Right lobe of liver (tissue), 6 donors: ENCODE data around the gene DSG4. TPM values are rescaled to one million over a fixed set of nuclear protein-coding genes. Genes with fewer than 3 reads are reported as not detected.

Source experiments
- ATAC-seq, 4 donors: fragments of 200-7000 bp; cut with Tn5 transposase; one replicate each; pipeline ENCODE4 v1.9.1; 2020; ENCODE audit warnings: mild to moderate bottlenecking in 4 of 4, moderate library complexity in 4 of 4
- DNase-seq, 3 donors: peaks; one replicate each; pipeline ENCODE4 v3.0.0-alpha.2; 2020
- H3K27ac ChIP-seq, 3 donors: fragments of 200-600 bp; one replicate each; pipeline ENCODE4 v1.8.0; 2022
- H3K27me3 ChIP-seq, 2 donors: fragments of 200-600 bp; one replicate each; pipeline ENCODE4 v1.8.0; 2022
- H3K36me3 ChIP-seq, 4 donors: fragments of 200-600 bp; sonication (generic) in 1 of 4; one replicate each; pipeline versions ENCODE4 v1.5.1 to v1.8.0; 2017 to 2022; ENCODE audit warnings: control low read depth in 1 of 4
- H3K4me1 ChIP-seq, 4 donors: fragments of 200-600 bp; sonication (generic) in 1 of 4; one replicate each; pipeline versions ENCODE4 v1.5.1 to v1.8.0; 2017 to 2022; ENCODE audit warnings: control low read depth in 1 of 4
- H3K4me3 ChIP-seq, 3 donors: fragments of 200-600 bp; one replicate each; pipeline ENCODE4 v1.8.0; 2022
- H3K9me3 ChIP-seq, 4 donors: fragments of 200-600 bp; sonication (generic) in 1 of 4; one replicate each; pipeline versions ENCODE4 v1.5.1 to v1.8.0; 2017 to 2022; ENCODE audit warnings: control low read depth in 1 of 4
- CTCF ChIP-seq, 4 donors: fragments of 200-600 bp in 3 of 4; fragments of 450-650 bp in 1 of 4; IDR thresholded peaks; one replicate each; pipeline versions ENCODE4 v1.5.1 to v1.8.0; 2016 to 2022; ENCODE audit warnings: antibody characterized with exemption in 4 of 4, mild to moderate bottlenecking in 2 of 4
- POLR2A ChIP-seq: fragments of 450-650 bp; IDR thresholded peaks from one replicate; pipeline ENCODE4 v1.6.1; 2017; ENCODE audit warnings: antibody characterized with exemption, mild to moderate bottlenecking
- WGBS: methylation state at CpG from one replicate; pipeline ENCODE4 v1.1.6; 2018; ENCODE audit warnings: low coverage, low lambda C conversion rate; ENCODE audit not compliant: insufficient coverage; ENCODE audit errors: missing lambda C conversion rate; 5-methylcytosine and 5-hydroxymethylcytosine counted together
- intact Hi-C, 2 donors: fragments of 100-400 bp; cut with DNase I; formaldehyde crosslinking; loops; one replicate each; pipeline versions ENCODE4 v1.11.2 to v1.14.1; 2022
- small RNA-seq, 2 experiments: library from RNA; depleted of rRNA; stranded (forward); fragments of <200 nt; gene quantifications; one replicate each; pipeline ENCODE3, GENCODE V24; 2016
- total RNA-seq, 6 experiments: library from RNA; depleted of rRNA in 2 of 6; stranded (reverse); fragments of >200 nt in 2 of 6; fragmentation: NEBNext Ultra II Directional in 3 of 6; extraction: Animal tissue kit (Norgen Biotek cat#: 25700) in 3 of 6; gene quantifications; one replicate each; pipeline versions ENCODE4 v1.1.0 to v1.2.4, GENCODE V29; 2016 to 2023
- donor health status: DM: no; HTN: yes; CAD: no.
- donor health status: DM: no; HTN: no; CAD: no.
- donor health status: DM: no; HTN: no; CAD: no.
- donor health status: DM: no; HTN: yes; CAD: no.
- donor health status: DM: no; HTN: yes; CAD: no.

Gene DSG4
- total RNA-seq, 6 experiments from 2014 or later, result not detected

- Histone ChIP-seq H3K27ac (no peak overlapping the region), H3K4me3 (no peak overlapping the region), H3K9me3 (no peaks in the 10 kb centered on the region), H3K4me1 (no peaks in the 10 kb centered on the region), H3K36me3 (no peaks in the 10 kb centered on the region), H3K27me3 (no peaks in the 10 kb centered on the region)
- intact Hi-C loops, result no loop called here
- no peak for DNase-seq
- no peak for ATAC-seq
- no peak for TF ChIP-seq CTCF (IDR thresholded peaks at IDR 0.05)
- TF ChIP-seq POLR2A, result no peak
Observed at GRCh38 chr18:31450409-31450808, 73.8 kb downstream of the DSG4 start.

GRCh38 chr18:31451625-31452024 lies 75.0 kb downstream of the DSG4 start:
- H3K27me3 ChIP-seq, result no peaks in the 10 kb centered on the region
- TF ChIP-seq POLR2A (no peak), CTCF (IDR thresholded peaks at IDR 0.05) (no peak)
- no peaks in the 10 kb centered on the region for H3K4me1 ChIP-seq
- ATAC-seq (no peak), DNase-seq (no peak)
- intact Hi-C loops, result no loop called here
- 86% methylated on average over 1 of the region's 1 CpG for WGBS
- no peaks in the 10 kb centered on the region for H3K36me3 ChIP-seq
- H3K27ac ChIP-seq, result no peak overlapping the region
- no peaks in the 10 kb centered on the region for H3K9me3 ChIP-seq
- H3K4me3 ChIP-seq, result no peak overlapping the region

- intact Hi-C loops, result no loop called here
- Histone ChIP-seq H3K4me3 (no peak overlapping the region), H3K36me3 (no peaks in the 10 kb centered on the region), H3K4me1 (no peaks in the 10 kb centered on the region), H3K27me3 (no peaks in the 10 kb centered on the region), H3K27ac (no peak overlapping the region), H3K9me3 (no peaks in the 10 kb centered on the region)
- ATAC-seq, result no peak
- no peak for DNase-seq
- no peak for TF ChIP-seq CTCF (IDR thresholded peaks at IDR 0.05)
- TF ChIP-seq POLR2A, result no peak
- 81% methylated on average over 3 of the region's 3 CpGs for WGBS
Observed at GRCh38 chr18:31454066-31454708, 77.6 kb downstream of the DSG4 start.

Small RNA genes within 50 kb of the gene (small RNA-seq; reads per million reads assigned to genes)
- gene RF00019 (0 reads per million in 2 experiments), gene RNU6-167P (0 reads per million in 2 experiments)

Other genes starting within 250 kb of the DSG4 start
- not detected for gene DSC1, start 213.9 kb upstream of the DSG4 start, total RNA-seq
- gene DSG1, start 58.6 kb upstream of the DSG4 start, total RNA-seq, result 1 to 10 TPM in 3 of 6 experiments, under 1 TPM in 3; 0.29 to 4.3 (median 1.4) TPM
- under 1 TPM in 1 of 6 experiments, not detected in 5; 0.09 TPM for gene DSG3, start 71.0 kb downstream of the DSG4 start, total RNA-seq
- 10 to 100 TPM in 5 of 6 experiments, 1 to 10 TPM in 1; 9.8 to 27.0 (median 16.4) TPM for gene DSG2, start 121.4 kb downstream of the DSG4 start, total RNA-seq
- gene TTR, start 215.1 kb downstream of the DSG4 start, total RNA-seq, result 1,000 to 10,000 TPM; 1,281 to 4,774 (median 2,625) TPM